ENCODE results near the gene RASSF5.

GRCh38 chr1:206635080-206635977 lies 128.0 kb downstream of the RASSF5 start, which contains the start of gene DYRK3:
- TF ChIP-seq CTCF (IDR thresholded peaks at IDR 0.05), result peak in 2 of 3 experiments; percentile 24 to 25
- TF ChIP-seq POLR2A (IDR thresholded peaks at IDR 0.05; ENCODE audit: low read depth), result peak; percentile 79
- TF ChIP-seq POLR2AphosphoS5 (IDR thresholded peaks at IDR 0.05), result peak; percentile 98 to 99
